Esophagus (tissue), 2 donors: ENCODE results near the gene DOK1. TPM values are rescaled to one million over a fixed set of nuclear protein-coding genes. Genes with fewer than 3 reads are reported as not detected.

Experiments
- H3K27ac ChIP-seq, 2 donors: one replicate each; pipeline ENCODE4 v1.5.1; 2013; ENCODE audit warnings: low read depth in 2 of 2, mild to moderate bottlenecking in 2 of 2, inconsistent platforms in 1 of 2, low read length in 1 of 2, moderate library complexity in 1 of 2
- H3K27me3 ChIP-seq, 2 donors: one replicate each; pipeline ENCODE4 v1.6.1; 2013; ENCODE audit warnings: low read length in 2 of 2, control low read depth in 1 of 2, mild to moderate bottlenecking in 1 of 2; ENCODE audit not compliant: insufficient read depth in 2 of 2, control insufficient read depth in 1 of 2
- H3K36me3 ChIP-seq, 2 donors: one replicate each; pipeline ENCODE4 v1.6.1; 2013; ENCODE audit warnings: low read length in 1 of 2; ENCODE audit not compliant: control insufficient read depth in 2 of 2, insufficient read depth in 2 of 2
- H3K4me1 ChIP-seq, 2 donors: one replicate each; pipeline ENCODE4 v1.6.1; 2013; ENCODE audit warnings: low read length in 1 of 2; ENCODE audit not compliant: control insufficient read depth in 2 of 2, insufficient read depth in 2 of 2
- H3K4me3 ChIP-seq, 2 donors: one replicate each; pipeline ENCODE4 v1.5.1; 2013; ENCODE audit warnings: low read length in 2 of 2, mild to moderate bottlenecking in 2 of 2, low read depth in 1 of 2, moderate library complexity in 1 of 2
- H3K9me3 ChIP-seq, 2 donors: one replicate each; pipeline ENCODE4 v1.6.1; 2013; ENCODE audit warnings: mild to moderate bottlenecking in 2 of 2, low read depth in 1 of 2, low read length in 1 of 2, moderate library complexity in 1 of 2; ENCODE audit not compliant: control insufficient read depth in 2 of 2, insufficient read depth in 1 of 2
- WGBS, 2 donors: extraction: QIAGEN DNeasy Blood & Tissue Kit; methylation state at CpG; one replicate each; pipeline ENCODE4 v1.1.7; 2013; 5-methylcytosine and 5-hydroxymethylcytosine counted together
- polyA plus RNA-seq, 2 donors: library from polyadenylated mRNA; stranded (reverse); fragments of 200-250 nt; gene quantifications; one replicate each; pipeline ENCODE4 v1.2.3, GENCODE V29; 2013
- donor health status: healthy with polysubstance abuse.
- donor health status: Bipolar disorder and iron deficiency.

Gene DOK1
- polyA plus RNA-seq, 2 donors = 1.6 to 2.5 TPM

DNA sequence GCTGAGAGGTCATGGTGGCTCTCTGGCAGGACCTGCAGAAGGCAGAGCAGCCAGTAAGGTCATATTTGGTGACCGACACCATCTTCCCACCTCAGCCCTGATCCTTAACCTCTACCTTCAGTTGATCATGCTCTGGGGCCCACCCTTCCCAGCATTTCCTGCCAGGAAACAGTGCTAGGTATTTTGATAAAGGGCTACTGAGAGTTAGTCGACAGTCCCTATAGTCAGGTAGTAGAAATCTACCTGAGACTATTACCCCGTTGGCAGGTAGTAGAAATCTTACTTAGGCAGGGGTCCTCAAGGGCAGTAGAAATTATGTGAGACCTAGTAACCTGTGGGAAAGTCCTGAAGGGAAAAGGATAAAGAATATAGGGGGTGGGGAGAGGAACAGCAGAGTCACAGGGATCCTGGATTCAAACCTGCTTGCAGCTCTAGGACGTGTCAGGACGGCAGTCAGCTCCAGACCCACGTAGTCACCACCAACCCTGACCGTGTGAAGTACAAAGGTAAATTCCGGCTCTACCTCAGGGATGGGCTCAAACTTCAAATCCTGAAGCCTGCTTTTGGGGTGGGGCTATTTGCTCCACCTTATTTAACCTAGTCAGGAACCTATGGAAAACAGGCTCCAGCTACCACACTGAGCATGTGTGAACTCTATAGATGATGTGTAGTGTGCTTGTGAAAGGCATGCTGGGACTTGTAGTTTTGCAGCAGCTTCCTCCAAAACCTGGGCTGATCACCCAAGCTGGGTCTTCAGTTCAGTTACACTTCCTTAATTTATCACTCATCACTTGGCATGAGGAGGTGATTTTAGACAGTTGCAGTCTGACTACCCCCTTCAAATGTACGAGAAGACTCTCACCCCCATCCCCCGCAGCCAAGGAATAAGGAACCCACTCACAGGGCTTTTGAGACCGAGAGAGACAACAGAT lies 28.5 kb upstream of the DOK1 start, which contains the start of gene DQX1:
Gene DQX1 (minus strand): TSS at position 515 of the 932 bp plus-strand sequence. CDS start 502 bp downstream, at position 13.
- Histone ChIP-seq H3K4me1 (peaks cover 4 to 12% of the 10 kb centered on the region in 2 donors), H3K36me3 (peaks cover 7 to 11% of the 10 kb centered on the region in 2 donors), H3K27ac (peak within 1 kb of the TSS; percentile 40 to 58), H3K9me3 (no peaks in the 10 kb centered on the region), H3K27me3 (no peaks in the 10 kb centered on the region), H3K4me3 (no peak within 1 kb of the TSS)
- 71% methylated on average over 11 of the region's 11 CpGs for WGBS, 2 donors

DNA sequence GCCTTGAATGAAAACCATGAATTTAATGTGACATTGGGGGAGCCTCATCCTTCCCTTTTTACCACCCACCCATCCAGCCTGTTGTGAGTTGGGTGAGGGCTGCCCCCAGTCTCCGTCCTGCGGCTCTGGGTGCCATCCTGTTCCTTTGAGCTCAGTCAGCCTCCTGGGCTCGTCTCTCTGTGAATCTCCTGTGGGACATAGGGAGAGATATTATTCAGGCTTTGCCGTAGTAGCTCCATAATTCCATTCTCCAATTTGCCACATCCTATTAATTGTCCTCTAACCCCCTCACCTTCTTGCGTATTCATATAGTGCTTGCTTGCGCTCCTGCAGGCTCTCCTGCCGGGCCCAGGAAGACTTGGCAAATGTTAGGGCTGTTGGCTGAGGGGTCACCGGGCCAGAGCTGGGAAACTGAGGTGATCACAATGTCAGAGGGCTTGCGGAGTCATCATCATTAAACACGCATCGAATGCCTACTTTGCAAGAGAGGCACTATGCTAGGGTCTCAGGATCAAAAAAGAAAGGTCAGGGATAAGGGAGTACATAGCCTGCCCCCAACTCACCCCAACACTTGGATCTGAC lies 27.8 kb upstream of the DOK1 start:
- Histone ChIP-seq H3K9me3 (no peaks in the 10 kb centered on the region), H3K4me3 (no peak overlapping the region), H3K36me3 (peaks cover 7 to 11% of the 10 kb centered on the region in 2 donors), H3K27ac (peak overlapping the region in 1 of 2 donors; percentile 45), H3K27me3 (no peaks in the 10 kb centered on the region), H3K4me1 (peaks cover 4 to 12% of the 10 kb centered on the region in 2 donors)
- 95 to 98% methylated on average over 11 of the region's 11 CpGs for WGBS, 2 donors

DNA sequence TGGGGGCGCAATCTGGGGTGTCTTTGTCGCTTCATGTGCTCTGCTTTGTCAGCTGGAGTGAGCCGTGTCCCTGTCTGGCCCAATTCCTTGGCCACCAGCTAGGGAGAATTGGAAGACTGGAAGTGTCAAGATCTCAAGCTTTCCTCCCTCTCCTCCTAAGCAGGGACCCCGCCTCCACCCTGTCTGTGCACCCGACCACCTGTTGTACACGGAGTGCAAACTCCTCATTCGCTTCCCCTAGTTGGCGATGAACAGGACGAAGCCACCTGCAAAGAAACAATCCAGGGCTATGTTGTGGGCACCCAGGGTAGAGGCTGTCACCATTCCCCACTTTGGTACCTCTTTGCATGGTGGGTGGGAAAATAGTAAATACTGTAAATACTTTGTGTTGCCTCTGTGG lies 26.8 kb upstream of the DOK1 start:
- peaks cover 4 to 12% of the 10 kb centered on the region in 2 donors for H3K4me1 ChIP-seq
- WGBS, 2 donors = 94% methylated on average over 9 of the region's 9 CpGs
- H3K36me3 ChIP-seq = peaks cover 7 to 16% of the 10 kb centered on the region in 2 donors
- H3K27ac ChIP-seq = no peak overlapping the region
- no peaks in the 10 kb centered on the region for H3K27me3 ChIP-seq
- H3K9me3 ChIP-seq = no peaks in the 10 kb centered on the region
- no peak overlapping the region for H3K4me3 ChIP-seq

DNA sequence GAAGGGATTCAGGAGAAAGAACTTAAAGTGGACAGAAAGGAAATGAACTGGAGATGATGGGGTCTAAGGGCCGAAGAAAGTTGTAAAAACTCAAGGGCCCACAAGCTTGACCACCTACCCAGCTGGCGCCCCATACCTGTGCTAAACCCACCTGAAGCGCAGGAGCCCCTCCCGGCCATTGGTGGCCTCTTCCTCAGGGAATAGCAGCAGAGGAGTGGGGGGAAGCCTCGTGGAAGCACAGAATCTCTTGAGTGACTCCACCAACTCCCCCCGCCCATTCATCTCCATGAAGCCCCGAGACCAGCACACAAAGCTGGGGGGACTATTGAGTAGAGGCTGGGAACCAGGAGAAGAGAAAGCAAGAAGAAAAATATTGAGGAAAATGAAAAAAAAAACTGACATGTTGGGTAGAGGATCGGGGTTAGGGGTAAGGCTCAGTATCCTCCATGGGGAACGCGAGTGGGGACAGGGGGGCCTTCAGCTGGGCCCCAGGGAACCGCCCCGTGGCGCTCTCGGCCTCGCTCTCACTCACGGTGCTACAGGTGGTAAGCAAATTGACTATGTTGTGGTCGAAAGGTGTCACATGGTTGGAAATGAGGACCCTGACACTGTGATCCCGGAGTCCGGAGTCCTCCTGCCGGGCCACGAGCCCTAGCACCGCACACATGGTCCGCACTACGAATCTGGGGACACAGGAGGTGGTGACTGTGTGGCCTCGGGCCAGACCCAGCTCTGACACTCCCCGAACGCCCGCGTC lies 25.7 kb upstream of the DOK1 start:
- Histone ChIP-seq H3K9me3 (no peaks in the 10 kb centered on the region), H3K36me3 (peaks cover 7 to 22% of the 10 kb centered on the region in 2 donors), H3K4me1 (peaks cover 4 to 12% of the 10 kb centered on the region in 2 donors), H3K27me3 (no peaks in the 10 kb centered on the region), H3K4me3 (peak overlapping the region; percentile 61 to 97), H3K27ac (peak overlapping the region; percentile 92)
- WGBS, 2 donors = 15% methylated on average over 29 of the region's 29 CpGs

DNA sequence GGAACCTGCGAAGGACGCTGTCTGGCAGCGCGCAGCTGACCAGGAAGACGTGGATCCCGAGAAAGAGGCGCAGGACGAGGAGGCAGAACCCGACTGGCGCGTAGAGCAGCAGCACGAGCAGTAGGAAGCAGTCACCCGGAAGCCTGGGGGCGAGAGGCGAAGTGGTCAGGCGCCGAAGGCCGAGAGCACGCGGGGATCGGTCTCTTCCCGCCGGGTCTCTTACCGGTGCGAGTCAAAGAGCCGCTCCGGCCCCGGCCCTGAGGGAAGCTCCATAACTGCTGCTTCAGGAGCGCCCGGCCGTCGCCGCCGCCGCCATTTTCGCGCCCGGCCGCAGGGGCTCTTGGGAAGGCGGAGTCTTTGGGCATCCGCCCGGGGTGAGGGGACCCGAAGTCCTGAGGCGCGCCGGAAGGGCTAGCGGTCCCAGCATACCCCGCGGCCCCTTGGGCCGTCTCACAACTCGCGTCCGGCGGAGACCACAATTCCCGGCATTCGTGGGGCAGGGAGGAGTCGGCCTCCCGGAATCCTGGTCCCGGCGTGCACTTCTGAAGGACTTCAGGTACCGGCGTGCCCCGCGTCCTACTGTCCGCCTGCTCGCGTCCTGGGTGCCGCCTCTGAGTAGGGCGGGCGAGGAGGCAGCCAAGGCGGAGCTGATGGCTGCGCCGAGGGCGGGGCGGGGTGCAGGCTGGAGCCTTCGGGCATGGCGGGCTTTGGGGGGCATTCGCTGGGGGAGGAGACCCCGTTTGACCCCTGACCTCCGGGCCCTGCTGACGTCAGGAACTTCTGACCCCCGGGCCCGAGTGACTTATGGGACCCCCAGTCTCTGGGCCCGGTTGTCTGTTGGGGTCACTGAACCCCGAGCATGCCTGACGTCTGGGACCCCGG lies 24.9 kb upstream of the DOK1 start, which contains the start of the genes AUP1 and HTRA2:
Gene AUP1 (minus strand): TSS at position 350 of the 882 bp plus-strand sequence. CDS start 77 bp downstream, at position 273.
Gene HTRA2 (plus strand): TSS at position 577 of the 882 bp plus-strand sequence. CDS start 74 bp downstream, at position 651.
- 0 to 1% methylated on average over 78 to 87 of the region's 87 CpGs for WGBS, 2 donors
- H3K4me1 ChIP-seq = peaks cover 4 to 12% of the 10 kb centered on the region in 2 donors
- H3K27me3 ChIP-seq = no peaks in the 10 kb centered on the region
- peak within 1 kb of the TSS; percentile 92 for H3K27ac ChIP-seq
- no peaks in the 10 kb centered on the region for H3K9me3 ChIP-seq
- peaks cover 7 to 22% of the 10 kb centered on the region in 2 donors for H3K36me3 ChIP-seq
- H3K4me3 ChIP-seq = peak within 1 kb of the TSS; percentile 61 to 97

DNA sequence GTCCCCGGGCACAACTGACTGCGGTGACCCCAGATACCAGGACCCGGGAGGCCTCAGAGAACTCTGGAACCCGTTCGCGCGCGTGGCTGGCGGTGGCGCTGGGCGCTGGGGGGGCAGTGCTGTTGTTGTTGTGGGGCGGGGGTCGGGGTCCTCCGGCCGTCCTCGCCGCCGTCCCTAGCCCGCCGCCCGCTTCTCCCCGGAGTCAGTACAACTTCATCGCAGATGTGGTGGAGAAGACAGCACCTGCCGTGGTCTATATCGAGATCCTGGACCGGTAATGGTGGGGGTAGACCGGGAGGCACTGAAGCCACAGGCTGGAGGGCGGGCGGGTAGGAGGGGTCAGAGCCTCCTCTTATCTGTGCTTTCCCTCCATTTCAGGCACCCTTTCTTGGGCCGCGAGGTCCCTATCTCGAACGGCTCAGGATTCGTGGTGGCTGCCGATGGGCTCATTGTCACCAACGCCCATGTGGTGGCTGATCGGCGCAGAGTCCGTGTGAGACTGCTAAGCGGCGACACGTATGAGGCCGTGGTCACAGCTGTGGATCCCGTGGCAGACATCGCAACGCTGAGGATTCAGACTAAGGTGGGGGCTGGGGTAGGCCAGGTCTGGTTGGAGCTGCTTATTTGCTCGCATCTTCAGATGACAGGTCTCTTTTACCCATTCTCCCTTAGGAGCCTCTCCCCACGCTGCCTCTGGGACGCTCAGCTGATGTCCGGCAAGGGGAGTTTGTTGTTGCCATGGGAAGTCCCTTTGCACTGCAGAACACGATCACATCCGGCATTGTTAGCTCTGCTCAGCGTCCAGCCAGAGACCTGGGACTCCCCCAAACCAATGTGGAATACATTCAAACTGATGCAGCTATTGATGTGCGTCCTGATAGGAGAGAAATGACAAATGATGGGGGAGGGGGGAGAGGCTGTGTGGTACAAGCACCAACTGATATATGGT lies 24.0 kb upstream of the DOK1 start:
- Histone ChIP-seq H3K36me3 (peaks cover 7 to 22% of the 10 kb centered on the region in 2 donors), H3K27ac (peak overlapping the region; percentile 65 to 92), H3K9me3 (no peaks in the 10 kb centered on the region), H3K27me3 (no peaks in the 10 kb centered on the region), H3K4me1 (peaks cover 4 to 12% of the 10 kb centered on the region in 2 donors), H3K4me3 (peak overlapping the region; percentile 61 to 97)
- WGBS, 2 donors = 1 to 2% methylated on average over 52 to 54 of the region's 54 CpGs

DNA sequence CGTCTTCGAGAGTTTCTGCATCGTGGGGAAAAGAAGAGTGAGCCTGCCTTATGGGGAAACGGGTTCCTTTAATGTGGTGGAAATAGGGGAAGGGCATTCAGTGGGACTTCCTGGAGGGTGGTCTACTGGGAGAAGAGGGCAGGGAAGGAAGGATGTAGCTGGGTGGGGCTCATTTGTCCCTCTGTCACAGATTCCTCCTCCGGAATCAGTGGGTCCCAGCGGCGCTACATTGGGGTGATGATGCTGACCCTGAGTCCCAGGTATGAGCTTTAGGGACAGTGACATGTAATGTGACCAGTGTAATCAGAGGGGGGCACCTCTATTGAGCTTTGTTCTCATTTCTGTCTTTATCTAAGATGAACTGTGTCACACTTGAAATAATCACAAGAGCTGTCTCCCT lies 22.9 kb upstream of the DOK1 start:
- Histone ChIP-seq H3K4me3 (no peak overlapping the region), H3K36me3 (peaks cover 0 to 19% of the 10 kb centered on the region in 2 donors), H3K9me3 (no peaks in the 10 kb centered on the region), H3K4me1 (peaks cover 4 to 13% of the 10 kb centered on the region in 2 donors), H3K27ac (no peak overlapping the region), H3K27me3 (no peaks in the 10 kb centered on the region)
- whole genome bisulfite sequencing, 2 donors = 85 to 90% methylated on average over 7 of the region's 7 CpGs

DNA sequence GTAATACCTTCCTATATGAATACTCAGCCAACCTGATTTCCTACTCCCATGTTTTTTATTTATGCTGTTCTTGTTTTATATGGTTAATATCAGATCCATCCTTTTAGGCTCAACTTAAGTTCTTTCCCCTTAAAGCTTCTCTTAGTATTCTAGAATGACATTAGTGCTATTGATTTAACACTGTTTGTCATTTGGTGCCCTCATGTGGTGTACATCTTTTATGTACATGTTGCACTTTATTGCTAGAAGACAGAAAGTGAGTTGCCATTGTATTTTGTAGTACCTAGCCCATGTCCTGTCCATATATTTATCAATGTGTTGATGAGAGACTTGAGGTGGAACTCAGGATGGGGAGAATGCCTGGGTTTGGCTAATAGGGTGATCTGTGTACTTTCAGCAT lies 22.3 kb upstream of the DOK1 start:
- H3K27ac ChIP-seq = no peak overlapping the region
- H3K4me1 ChIP-seq = peaks cover 4 to 17% of the 10 kb centered on the region in 2 donors
- H3K4me3 ChIP-seq = no peak overlapping the region
- H3K36me3 ChIP-seq = peaks cover 0 to 14% of the 10 kb centered on the region in 2 donors
- no peaks in the 10 kb centered on the region for H3K27me3 ChIP-seq
- no peaks in the 10 kb centered on the region for H3K9me3 ChIP-seq
